ENCODE data around the gene EXOSC9. TPM values are rescaled to one million over a fixed set of nuclear protein-coding genes. Genes with fewer than 3 reads are reported as not detected.

EXOSC9 gene
- total and polyA plus RNA-seq, 10 of the 15 experiments (the other 5 are each of a cell fraction or from before 2014, with no cell fraction given), result 49.0 to 131 (median 85.4) TPM

DNA sequence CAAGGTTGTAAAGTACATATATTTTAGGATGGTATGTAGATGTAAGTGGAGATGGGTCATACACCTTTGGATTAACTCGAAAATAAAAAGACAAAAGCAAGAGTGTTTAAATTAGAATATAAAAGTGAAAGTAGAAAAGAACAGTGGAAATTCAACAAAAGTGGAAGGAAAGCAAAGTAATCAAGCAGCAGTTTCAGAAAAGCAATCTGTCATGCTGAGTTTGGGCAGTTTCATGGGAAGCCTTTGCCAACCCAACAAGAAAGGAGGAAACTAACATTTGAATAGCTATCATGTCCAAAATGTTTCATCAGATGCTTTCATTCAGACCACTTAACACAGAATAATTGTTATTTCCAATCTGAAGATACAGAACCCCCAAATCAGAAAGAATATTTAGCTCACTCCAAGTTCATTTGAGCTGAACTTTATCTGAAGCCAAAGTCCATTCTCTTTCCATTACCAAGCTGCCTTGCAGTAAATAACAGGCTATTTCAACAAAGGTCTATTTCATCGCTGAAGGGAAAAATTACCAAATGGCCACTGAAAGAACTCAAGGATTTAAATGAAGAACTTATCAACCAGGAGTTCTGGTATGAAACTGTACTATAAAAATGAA is 1.8 kb upstream of the EXOSC9 start:
- Histone ChIP-seq H3K9ac (ENCODE audit: control insufficient read depth, insufficient read depth, low read length) (no peak overlapping the region), H3K79me2 (ENCODE audit: control insufficient read depth, insufficient read depth, low read length) (peaks cover 31% of the 10 kb centered on the region), H3K4me2 (ENCODE audit: control insufficient read depth, insufficient read depth) (peak overlapping the region; percentile 76), H3K36me3 (ENCODE audit: control insufficient read depth in 2 of 2, insufficient read depth in 2 of 2, low read length in 1 of 2) (0 out of 4 replicates have a peak, but pooled peaks cover 0 to 2% of the 10 kb centered on the region in 2 experiments), H4K20me1 (ENCODE audit: control insufficient read depth, insufficient read depth) (no peaks in the 10 kb centered on the region), H3K4me3 (peak overlapping the region; percentile 23; the same call in 1 of the 2 replicates), H3K4me1 (ENCODE audit: control insufficient read depth, insufficient read depth, low read length) (peaks cover 29% of the 10 kb centered on the region), H3K27ac (ENCODE audit: control insufficient read depth, insufficient read depth) (peak overlapping the region; percentile 94), H3K9me3 (replicated peaks; ENCODE audit: control insufficient read depth, insufficient read depth, low read length) (no peaks in the 10 kb centered on the region), H2AFZ (ENCODE audit: control insufficient read depth, low read depth, low read length) (no peak overlapping the region), H3K27me3 (replicated peaks in 1 of 2; ENCODE audit: control insufficient read depth in 2 of 2, insufficient read depth in 2 of 2, low read length in 1 of 2) (no peaks in the 10 kb centered on the region)
- ATAC-seq (no peak), FAIRE-seq (no peak), DNase-seq (ENCODE audit: low read depth, low spot score) (no peak)
- in situ Hi-C loops (cut with MboI), result no loop called here
- TF ChIP-seq SMAD1 (IDR thresholded peaks at IDR 0.05; ENCODE audit: low read depth, partially characterized antibody), result no peak
- no peak for TF ChIP-seq PML (IDR thresholded peaks at IDR 0.05; ENCODE audit: low read length)
- TF ChIP-seq USF2 (IDR thresholded peaks at IDR 0.05; ENCODE audit: borderline replicate concordance, low read depth, low read length), result no peak
- TF ChIP-seq BHLHE40 (IDR thresholded peaks at IDR 0.05; ENCODE audit: borderline replicate concordance in 1 of 2, low read depth in 2 of 2, low read length in 1 of 2), result no peak
- ChIA-PET SMC1A (ENCODE audit: uncharacterized antibody, unreplicated experiment) (interaction anchor here (0.7 to 3.5 kb wide), 7 partner anchors 8 to 24 kb away, joined by 3 to 34 read pairs (median 4); no protein-coding TSS in a partner anchor), CTCF (interaction anchor here (1.5 to 1.9 kb wide), 3 partner anchors 22 to 25 kb away, joined by 3 to 7 read pairs (median 7); partner anchors contain the start of gene CCNA2), POLR2A (interaction anchor here (0.6 to 3.6 kb wide), 5 partner anchors 13 to 1730 kb away, joined by 3 to 19 read pairs (median 5); partner anchors contain the start of gene ANXA5), RAD21 (ENCODE audit: unreplicated experiment) (interaction anchor here (1.2 to 3.3 kb wide), 3 partner anchors 20 to 103 kb away, joined by 3 to 28 read pairs (median 3); no protein-coding TSS in a partner anchor)
- intact Hi-C loops (cut with micrococcal nuclease; ENCODE audit: unreplicated experiment), result no loop called here
- WGBS (ENCODE audit: insufficient coverage, insufficient replicate concordance, low lambda C conversion rate, missing lambda C conversion rate), result 53% methylated on average over 2 of the region's 2 CpGs
- no TSS peak for BruUV-seq (replicated peaks)

Measured in GM12878 (cell line).